GM13977 (cell line): ENCODE measurements around the gene DPF3.

Experiments used
- DNase-seq: peaks from one replicate; pipeline ENCODE4 v3.0.0; 2012; ENCODE audit warnings: low spot score
- in situ Hi-C: fragments of 300-500 bp; cut with MboI; formaldehyde crosslinking; loops from one replicate; pipeline ENCODE4 v1.12.0; 2022; ENCODE audit warnings: low sequenced_read_pairs, low pct_unique_long_range_greater_than_20kb, mixed read lengths, inconsistent platforms; ENCODE audit not compliant: unreplicated experiment
- TF ChIP-seq, protein P1 (sequence below): IDR thresholded peaks from 2 replicates; pipeline ENCODE4 v1.5.1; 2012; ENCODE audit warnings: mild to moderate bottlenecking, control low read depth; ENCODE audit not compliant: insufficient read depth; ENCODE audit errors: extremely low read depth, missing control alignments

Gene DPF3

DNA sequence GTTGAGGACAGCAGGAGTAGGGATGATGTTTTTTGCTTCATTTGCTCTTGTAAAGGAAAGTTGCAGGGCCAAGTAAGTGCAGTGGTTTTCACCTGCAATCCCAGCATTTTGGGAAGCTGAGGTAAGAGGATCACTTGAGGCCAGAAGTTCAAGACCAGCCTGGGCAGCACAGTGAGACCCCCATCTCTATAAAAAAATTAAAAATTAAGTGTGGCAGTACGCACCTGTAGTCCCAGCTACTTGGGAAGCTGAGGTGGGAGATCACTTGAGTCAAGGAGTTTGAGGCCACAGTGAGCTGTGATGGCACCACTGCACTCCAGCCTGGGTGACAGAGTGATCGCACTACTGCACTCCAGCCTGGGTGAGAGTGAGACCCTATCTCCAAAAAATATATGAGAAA is 10.8 kb downstream of the DPF3 start:
- TF ChIP-seq, protein P1, sequence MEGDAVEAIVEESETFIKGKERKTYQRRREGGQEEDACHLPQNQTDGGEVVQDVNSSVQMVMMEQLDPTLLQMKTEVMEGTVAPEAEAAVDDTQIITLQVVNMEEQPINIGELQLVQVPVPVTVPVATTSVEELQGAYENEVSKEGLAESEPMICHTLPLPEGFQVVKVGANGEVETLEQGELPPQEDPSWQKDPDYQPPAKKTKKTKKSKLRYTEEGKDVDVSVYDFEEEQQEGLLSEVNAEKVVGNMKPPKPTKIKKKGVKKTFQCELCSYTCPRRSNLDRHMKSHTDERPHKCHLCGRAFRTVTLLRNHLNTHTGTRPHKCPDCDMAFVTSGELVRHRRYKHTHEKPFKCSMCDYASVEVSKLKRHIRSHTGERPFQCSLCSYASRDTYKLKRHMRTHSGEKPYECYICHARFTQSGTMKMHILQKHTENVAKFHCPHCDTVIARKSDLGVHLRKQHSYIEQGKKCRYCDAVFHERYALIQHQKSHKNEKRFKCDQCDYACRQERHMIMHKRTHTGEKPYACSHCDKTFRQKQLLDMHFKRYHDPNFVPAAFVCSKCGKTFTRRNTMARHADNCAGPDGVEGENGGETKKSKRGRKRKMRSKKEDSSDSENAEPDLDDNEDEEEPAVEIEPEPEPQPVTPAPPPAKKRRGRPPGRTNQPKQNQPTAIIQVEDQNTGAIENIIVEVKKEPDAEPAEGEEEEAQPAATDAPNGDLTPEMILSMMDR, result no peak

DNA sequence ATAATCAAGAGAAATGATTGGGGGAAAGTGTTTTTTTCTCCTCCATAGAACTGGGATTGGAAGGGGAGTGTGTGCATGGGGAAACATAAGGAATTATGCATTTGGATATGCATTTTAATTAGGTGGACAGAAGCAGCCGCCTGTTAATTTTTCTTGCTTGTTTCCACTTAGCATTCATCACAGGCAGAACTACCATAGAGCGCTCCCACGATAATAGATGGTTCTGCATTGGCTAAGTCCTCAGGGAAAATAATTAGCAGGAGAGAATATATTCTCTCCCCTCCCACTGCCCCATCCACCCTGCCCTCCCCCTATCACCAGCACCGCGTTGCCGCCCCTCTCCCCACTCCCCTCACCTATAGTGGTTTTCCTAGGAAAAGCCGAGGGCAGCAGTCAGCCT is 11.4 kb downstream of the DPF3 start:
- TF ChIP-seq, protein P1, result no peak
- no peak for DNase-seq
- in situ Hi-C loops, result no loop called here

More for the DNA sequence above, 10.8 kb downstream of the DPF3 start:
- no peak for DNase-seq
- in situ Hi-C loops, result no loop called here

DNA sequence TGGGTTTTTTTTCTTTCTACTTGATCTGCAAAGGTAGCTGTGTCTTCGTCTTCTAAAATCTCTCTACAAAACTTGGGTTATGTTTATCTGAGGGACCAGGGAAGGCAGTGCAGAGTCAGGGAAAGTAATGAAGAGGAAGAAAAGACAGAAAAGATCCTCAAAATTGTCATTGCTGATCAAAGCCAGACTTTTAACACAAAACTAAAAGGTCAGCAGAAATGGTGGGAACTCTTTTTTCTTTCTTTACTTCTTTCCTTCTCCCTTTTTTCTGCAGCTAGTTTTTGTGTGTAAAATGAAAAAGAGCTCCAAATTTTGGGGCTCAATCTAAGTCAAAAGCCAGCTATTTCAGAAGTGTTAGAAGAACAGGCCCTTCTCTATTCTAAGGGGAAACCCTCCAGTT is 11.9 kb downstream of the DPF3 start:
- in situ Hi-C loops, result no loop called here
- TF ChIP-seq, protein P1, result no peak
- DNase-seq, result no peak

DNA sequence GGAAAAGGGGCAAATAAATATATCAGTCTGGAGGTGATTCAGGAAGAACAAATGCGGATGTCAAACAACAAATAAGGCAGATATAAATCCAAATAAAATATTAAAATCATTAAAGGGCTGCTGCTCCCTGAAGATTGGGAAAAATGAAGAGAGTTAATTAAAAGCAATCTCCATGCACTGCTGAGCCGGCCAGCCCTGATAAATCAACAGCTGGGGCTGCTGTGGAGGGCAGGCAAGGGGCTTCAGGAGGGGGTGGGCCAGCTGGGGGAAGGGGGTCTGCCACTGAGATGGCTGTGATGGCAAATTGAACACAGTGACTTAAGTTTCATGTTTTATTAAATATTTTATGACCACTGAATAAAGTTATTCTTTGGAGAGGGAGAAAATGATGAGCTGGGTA is 12.4 kb downstream of the DPF3 start:
- TF ChIP-seq, protein P1, result no peak
- in situ Hi-C loops, result no loop called here
- DNase-seq, result no peak

DNA sequence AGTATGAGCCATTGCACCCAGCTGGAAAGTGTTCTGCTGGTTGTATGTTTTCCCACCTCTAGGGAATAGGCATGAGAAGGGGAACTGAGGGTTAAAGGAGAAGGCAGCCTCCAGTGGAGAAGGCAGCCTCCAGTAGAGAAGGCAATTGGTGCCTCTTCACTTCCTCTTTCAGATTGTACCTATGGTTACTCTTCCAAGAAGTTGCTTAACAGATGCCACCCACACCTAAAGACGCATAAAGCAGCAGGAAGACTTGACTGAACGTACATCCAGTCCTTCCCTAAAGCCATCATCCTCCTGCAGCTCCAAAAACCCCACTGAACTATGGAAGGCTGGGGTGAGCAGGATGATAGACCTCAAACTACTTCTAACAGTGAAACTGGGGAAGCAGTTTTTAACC is 13.1 kb downstream of the DPF3 start:
- no peak for DNase-seq
- TF ChIP-seq, protein P1, result no peak
- in situ Hi-C loops, result no loop called here

DNA sequence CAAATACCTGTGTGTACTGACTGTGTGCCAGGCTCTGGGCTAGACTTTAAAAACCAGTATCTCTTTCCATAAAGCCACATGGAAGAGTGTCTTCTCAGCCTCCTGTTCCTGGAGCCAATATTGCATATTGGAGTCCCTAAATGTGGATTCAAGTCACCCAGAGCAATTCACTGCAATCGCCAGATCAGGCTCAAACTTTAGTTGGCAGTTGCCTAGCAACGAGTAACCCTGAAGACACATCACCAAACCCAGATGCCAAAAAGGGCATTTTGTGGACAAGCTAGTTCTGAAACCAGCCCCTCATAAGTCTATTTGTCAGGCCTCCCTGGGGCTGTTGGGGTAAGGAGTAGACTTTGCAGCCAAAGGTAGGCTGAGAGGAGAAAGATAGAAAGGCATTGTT is 13.7 kb downstream of the DPF3 start:
- TF ChIP-seq, protein P1, result no peak
- in situ Hi-C loops, result no loop called here
- DNase-seq, result no peak

DNA sequence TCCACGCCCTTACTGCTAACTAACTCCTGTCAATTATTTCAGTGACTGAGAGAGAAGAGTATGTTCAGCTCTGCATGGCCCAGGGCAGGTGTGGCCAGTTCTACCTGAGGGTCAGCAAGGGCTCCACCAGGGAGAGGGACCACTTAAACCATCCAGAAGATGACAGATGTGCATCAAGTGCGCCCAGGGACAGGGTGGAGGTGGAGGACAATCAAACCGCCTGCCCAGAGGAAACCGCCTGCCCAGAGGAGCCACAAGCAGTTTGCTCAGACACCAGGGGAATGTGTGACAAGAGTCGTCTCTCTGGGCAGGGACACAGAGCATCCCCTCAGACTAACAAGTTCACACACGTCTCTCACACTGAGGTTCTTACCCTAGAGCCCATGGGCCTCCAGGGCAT is 14.5 kb downstream of the DPF3 start:
- no peak for DNase-seq
- TF ChIP-seq, protein P1, result no peak
- in situ Hi-C loops, result no loop called here
